HG03442 (cell line): Measurements from ENCODE around the gene ZNF106.

Experiments used
- ATAC-seq: cut with Tn5 transposase; IDR thresholded peaks from one replicate; pipeline ENCODE4 v1.9.1; 2021; ENCODE audit warnings: mild to moderate bottlenecking, moderate library complexity; ENCODE audit not compliant: unreplicated experiment

Gene ZNF106

DNA sequence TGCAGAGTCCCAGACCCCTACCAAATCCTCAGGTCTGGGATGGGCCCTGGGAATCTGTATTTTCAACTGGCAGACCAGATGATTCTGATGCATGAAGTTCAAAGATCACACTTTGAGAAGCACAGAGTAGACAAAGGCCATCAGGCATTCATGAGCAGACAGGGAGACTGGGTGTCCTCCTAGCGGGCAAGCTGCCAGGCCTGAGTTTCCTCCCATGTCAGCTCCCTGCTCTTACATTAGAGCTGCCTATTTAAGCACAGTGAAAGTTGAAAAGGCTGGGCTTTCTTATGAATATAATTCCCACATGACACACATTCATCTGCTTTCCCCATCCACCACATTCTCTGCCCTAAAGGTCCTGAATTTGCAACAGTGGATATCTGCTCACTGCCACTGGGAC lies 117.7 kb downstream of the ZNF106 start:
- no peak for ATAC-seq

DNA sequence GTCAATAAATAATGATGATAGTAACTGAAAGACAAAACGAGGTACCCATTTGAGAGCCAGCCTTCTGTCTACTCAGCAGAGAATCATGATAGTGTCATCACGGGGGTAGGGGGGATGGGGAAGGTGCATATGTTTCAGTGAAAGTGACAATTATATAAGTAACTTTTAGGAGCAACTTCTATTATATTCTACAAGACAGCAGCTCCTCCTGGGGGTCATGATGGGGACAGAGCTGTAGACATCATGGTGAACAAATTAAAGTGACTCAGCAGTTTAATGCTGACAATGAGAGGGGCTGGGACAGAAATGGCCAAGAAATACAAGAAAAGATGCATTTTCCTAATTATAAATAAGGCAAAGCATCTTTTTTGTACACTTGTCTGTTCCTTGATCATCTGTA lies 119.8 kb downstream of the ZNF106 start:
- no peak for ATAC-seq

DNA sequence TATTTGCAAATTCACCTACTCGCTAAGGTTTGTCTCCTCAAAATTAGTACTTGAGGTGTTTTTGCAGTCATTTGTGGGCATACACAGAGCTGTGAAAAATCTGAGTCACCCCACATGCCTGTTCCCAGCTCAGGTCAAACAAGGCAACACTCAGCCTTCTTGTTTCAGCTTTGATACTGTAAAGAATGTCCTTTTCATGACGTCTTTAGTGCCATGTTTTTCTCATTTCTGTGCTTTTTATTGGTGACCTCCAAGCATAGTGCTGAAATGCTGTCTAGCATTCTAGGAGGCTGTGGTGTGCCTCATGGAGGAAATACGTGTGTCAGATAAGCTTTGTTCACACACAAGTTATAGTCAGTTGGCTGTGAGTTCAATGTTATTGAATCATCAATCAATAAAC lies 122.8 kb downstream of the ZNF106 start:
- ATAC-seq, result no peak

DNA sequence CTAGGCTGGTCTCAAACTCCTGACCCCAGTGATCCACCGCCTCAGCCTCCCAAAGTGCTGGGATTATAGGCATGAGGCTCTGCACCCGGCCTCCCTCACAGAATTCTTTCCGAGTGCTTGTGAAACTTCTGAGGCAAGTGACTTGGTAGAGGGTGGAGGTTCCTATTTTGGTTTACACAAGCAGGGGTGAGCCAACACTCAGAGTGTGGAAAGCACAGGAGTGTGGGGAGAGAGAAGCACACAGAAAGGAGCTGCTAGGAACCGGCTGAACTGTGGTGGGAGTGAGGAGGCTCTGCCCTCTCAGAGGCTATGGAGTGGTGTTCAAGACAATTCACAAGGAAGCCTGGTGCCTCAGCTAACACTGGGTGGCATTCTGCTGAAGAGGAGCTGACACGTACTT lies 123.9 kb downstream of the ZNF106 start:
- no peak for ATAC-seq

DNA sequence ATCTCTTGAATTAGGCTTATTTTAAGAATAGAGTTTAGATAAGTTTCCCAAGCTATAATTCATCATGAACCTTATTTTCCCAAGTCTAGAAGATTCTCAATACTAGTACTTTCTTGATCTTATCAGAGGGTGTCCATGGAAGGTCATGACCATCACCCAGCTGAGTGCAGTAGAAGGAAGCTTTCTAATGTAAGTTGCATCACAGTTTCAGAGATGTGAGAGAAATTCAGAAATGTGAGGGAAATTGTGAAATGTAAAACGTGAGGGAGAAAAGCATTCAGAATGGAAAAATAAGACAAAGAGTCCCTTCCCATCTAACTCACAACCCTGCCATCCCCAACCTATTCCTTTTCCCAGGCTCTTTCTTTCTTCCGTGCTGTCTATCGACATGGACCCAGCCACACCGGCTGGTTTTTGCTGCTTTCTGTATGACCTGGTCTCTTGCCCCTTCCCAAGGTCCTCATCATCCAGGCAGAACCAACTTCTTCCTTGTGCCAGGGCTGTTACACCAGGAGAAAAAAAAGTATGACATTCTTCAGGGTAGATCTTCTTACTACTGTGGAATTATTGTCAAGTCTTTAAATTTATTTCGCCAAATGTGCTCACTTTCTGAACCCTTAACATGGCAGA lies 124.9 kb downstream of the ZNF106 start:
- ATAC-seq, result no peak

DNA sequence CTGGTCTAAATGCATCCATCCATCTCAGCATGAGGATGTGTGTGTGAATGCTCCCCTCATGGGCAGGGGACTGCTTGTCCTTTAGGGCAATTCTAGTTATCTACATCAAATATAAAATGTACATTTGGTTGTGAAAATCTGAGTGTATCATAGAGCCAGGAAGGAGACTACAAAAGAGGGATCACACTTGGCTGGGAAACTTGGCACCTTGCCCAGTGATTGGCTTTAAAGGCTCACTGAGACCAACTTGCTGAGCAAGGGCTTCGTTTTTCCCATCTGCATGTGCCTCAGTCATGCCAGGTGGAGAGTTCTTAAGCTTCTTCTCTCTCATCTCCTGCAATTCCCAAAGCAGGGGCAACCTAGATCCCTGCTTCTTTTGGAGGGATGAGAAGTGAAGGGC lies 126.4 kb downstream of the ZNF106 start:
- no peak for ATAC-seq

DNA sequence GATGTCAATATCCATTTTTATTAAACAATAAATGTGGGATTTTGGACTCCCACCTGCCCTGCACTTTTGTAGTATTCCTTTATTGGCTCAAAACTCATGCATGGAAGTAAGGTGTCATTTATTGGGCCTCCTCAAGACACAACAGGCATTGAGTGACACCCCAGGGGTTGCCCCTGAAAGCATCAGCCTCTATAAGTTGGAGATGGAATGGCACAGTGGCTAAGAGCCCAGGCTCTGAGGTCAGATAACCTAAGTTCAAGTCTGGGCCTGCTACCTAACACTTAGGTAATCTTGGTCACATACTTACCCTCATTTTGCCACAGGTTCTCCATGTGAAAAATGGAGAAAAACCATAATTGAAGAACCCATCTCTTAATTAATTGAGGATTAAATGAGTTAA lies 127.0 kb downstream of the ZNF106 start:
- ATAC-seq, result no peak

DNA sequence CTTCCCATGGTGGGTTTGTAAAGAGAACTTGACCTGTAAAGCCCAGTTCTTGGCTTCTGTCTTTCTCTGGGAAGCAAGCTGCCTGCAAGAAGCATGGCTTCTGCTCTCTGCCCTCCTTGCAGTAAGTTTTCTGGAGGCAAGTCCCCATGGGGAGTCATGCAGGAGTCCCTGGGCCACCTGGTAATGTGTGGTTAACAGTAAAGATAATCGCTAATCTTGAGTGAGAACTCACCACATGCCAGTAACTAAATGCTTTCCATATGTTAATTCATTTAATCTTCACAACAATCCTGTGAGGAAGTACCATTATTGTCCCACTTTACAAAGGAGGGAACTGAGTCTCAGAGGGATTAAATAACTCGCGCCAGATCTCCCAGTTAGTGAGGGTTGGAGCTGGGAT lies 127.5 kb downstream of the ZNF106 start:
- ATAC-seq, result no peak
